ENCODE results near the gene RNASEH1.

Gene RNASEH1

DNA sequence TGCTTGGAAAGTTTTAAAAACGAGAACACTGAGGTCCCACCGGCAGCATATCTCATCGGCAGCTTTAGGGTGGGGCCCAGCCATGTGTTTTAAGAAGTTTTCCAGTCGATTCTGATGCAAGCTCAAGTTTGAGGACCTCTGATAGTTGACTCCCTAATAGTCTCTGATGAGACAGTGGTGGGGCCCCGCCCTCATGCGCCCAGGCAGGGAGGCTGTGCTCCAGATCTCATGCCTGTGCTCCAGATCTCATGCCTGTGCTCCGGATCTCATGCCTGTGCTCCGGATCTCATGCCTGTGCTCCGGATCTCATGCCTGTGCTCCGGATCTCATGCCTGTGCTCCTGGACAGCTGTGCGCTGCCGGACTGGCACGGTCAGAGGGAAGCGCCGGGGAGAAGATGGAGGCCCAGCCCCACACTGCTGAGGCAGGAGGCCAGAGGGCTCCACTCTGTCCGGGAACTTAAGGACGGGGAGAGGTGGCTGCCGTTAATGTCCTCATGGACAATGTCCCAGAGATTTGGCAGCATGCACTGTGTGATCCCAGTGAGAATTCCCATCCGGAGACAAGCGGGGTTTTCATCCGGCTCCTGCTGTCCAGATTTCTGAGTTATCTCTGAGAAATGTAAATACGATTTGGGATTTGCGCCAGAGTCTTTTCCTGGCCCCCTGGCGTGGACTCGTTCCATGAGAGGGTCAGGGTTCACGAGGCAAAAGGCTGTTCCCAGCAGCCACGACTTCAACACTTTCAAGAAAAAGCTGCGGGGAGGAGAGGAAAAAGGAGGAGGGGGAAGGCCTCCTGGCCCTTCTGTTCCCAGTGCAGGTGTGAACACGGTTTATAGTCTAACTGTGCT is 27.4 kb upstream of the RNASEH1 start:
- H4K20me1 ChIP-seq (ENCODE audit: control insufficient read depth, insufficient read depth, low read depth, low read length): 0 out of 2 replicates have a peak, but pooled peaks cover 5% of the 10 kb centered on the region
- TF ChIP-seq EZH2phosphoT487 (IDR thresholded peaks at IDR 0.05; ENCODE audit: borderline replicate concordance, low read length): no peak
- TF ChIP-seq, protein P1, sequence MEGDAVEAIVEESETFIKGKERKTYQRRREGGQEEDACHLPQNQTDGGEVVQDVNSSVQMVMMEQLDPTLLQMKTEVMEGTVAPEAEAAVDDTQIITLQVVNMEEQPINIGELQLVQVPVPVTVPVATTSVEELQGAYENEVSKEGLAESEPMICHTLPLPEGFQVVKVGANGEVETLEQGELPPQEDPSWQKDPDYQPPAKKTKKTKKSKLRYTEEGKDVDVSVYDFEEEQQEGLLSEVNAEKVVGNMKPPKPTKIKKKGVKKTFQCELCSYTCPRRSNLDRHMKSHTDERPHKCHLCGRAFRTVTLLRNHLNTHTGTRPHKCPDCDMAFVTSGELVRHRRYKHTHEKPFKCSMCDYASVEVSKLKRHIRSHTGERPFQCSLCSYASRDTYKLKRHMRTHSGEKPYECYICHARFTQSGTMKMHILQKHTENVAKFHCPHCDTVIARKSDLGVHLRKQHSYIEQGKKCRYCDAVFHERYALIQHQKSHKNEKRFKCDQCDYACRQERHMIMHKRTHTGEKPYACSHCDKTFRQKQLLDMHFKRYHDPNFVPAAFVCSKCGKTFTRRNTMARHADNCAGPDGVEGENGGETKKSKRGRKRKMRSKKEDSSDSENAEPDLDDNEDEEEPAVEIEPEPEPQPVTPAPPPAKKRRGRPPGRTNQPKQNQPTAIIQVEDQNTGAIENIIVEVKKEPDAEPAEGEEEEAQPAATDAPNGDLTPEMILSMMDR (IDR thresholded peaks at IDR 0.05; ENCODE audit: low read depth, low read length, poor library complexity, severe bottlenecking): no peak
- H3F3A ChIP-seq (ENCODE audit: control insufficient read depth, insufficient read depth): peaks cover 48% of the 10 kb centered on the region
- no peak overlapping the region for H3K4me3 ChIP-seq (ENCODE audit: low read length)
- no peaks in the 10 kb centered on the region for H3K27me3 ChIP-seq (ENCODE audit: control insufficient read depth, low read length)
- no peaks in the 10 kb centered on the region for H3K9me3 ChIP-seq (ENCODE audit: control insufficient read depth, insufficient read depth, low read length)
- no peak overlapping the region for H3K27ac ChIP-seq (ENCODE audit: low read depth, low read length)
- H3K36me3 ChIP-seq (ENCODE audit: control insufficient read depth, low read length): peaks cover 39% of the 10 kb centered on the region
- peaks cover 5% of the 10 kb centered on the region for H3K79me2 ChIP-seq (ENCODE audit: control insufficient read depth, low read length)
- H3K4me2 ChIP-seq (ENCODE audit: low read length): no peak overlapping the region
- no peaks in the 10 kb centered on the region for H3K4me1 ChIP-seq (ENCODE audit: control insufficient read depth, low read length)
- H3K9me2 ChIP-seq (replicated peaks; ENCODE audit: control insufficient read depth, low read length): no peaks in the 10 kb centered on the region

DNA sequence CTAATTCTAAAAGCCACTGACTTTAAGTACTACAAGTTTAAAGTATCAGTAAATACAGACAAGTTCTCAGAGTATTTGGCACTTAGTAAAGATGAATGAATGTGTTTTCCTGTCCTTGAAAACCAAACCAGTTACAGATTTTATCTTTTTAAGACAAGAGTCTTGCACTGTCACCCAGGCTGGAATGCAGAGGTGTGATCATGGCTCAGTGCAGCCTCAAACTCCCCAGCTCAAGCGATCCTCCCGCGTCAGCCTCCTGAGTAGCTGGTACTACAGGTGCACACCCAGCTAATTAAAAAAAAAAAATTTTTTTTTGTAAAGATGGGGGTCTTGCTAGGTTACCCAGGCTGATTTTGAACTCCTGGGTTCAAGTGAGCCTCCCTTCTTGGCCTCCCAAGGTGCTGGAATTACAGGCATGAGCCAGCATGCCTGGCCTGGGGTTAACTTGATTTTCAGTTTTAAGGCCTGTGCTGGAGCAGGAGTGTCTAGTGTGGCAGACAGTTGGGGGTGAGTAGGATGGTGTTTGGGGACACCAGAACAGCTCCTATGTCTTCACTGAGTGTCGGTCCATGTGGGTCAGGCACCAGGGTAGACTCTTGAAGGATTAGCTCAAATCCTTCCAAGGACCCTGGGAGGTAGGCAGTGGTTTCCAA is 26.6 kb upstream of the RNASEH1 start:
- no peaks in the 10 kb centered on the region for H3K27me3 ChIP-seq (ENCODE audit: control insufficient read depth, low read length)
- H3K9me3 ChIP-seq (ENCODE audit: control insufficient read depth, insufficient read depth, low read length): no peaks in the 10 kb centered on the region
- H3K9me2 ChIP-seq (replicated peaks; ENCODE audit: control insufficient read depth, low read length): no peaks in the 10 kb centered on the region
- no peak overlapping the region for H3K4me3 ChIP-seq (ENCODE audit: low read length)
- no peak overlapping the region for H3K4me2 ChIP-seq (ENCODE audit: low read length)
- TF ChIP-seq, protein P1 (IDR thresholded peaks at IDR 0.05; ENCODE audit: low read depth, low read length, poor library complexity, severe bottlenecking): no peak
- TF ChIP-seq EZH2phosphoT487 (IDR thresholded peaks at IDR 0.05; ENCODE audit: borderline replicate concordance, low read length): no peak
- H3K27ac ChIP-seq (ENCODE audit: low read depth, low read length): no peak overlapping the region
- H4K20me1 ChIP-seq (ENCODE audit: control insufficient read depth, insufficient read depth, low read depth, low read length): peaks cover 8% of the 10 kb centered on the region; the same call in 1 of the 2 replicates
- H3F3A ChIP-seq (ENCODE audit: control insufficient read depth, insufficient read depth): peaks cover 56% of the 10 kb centered on the region
- peaks cover 12% of the 10 kb centered on the region for H3K79me2 ChIP-seq (ENCODE audit: control insufficient read depth, low read length)
- peaks cover 47% of the 10 kb centered on the region for H3K36me3 ChIP-seq (ENCODE audit: control insufficient read depth, low read length)
- H3K4me1 ChIP-seq (ENCODE audit: control insufficient read depth, low read length): no peaks in the 10 kb centered on the region

DNA sequence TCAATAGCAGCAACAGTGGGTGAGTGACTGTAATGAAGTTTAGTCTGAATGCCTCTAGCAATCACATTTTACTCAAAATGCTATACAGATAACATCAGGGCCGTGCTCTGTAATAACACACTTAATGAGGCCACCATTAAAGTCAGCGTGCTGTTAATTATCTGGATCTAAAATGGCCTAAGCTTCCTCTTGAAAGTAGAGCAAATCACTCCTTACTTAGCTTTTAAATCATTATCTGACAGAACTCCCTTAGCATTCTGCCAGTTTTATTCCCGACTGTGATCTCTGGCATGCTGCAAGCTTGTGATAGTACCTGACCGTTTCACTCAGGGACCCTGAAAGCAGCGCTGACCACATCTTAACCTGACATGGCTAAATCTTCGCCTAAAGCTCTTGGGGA is 25.9 kb upstream of the RNASEH1 start:
- H3K4me3 ChIP-seq (ENCODE audit: low read length): no peak overlapping the region
- peaks cover 13% of the 10 kb centered on the region; the same call in 1 of the 2 replicates for H4K20me1 ChIP-seq (ENCODE audit: control insufficient read depth, insufficient read depth, low read depth, low read length)
- H3K4me2 ChIP-seq (ENCODE audit: low read length): no peak overlapping the region
- H3K9me2 ChIP-seq (replicated peaks; ENCODE audit: control insufficient read depth, low read length): no peaks in the 10 kb centered on the region
- H3K79me2 ChIP-seq (ENCODE audit: control insufficient read depth, low read length): peaks cover 19% of the 10 kb centered on the region
- no peaks in the 10 kb centered on the region for H3K9me3 ChIP-seq (ENCODE audit: control insufficient read depth, insufficient read depth, low read length)
- no peaks in the 10 kb centered on the region for H3K27me3 ChIP-seq (ENCODE audit: control insufficient read depth, low read length)
- H3K4me1 ChIP-seq (ENCODE audit: control insufficient read depth, low read length): peaks cover 5% of the 10 kb centered on the region
- TF ChIP-seq, protein P1 (IDR thresholded peaks at IDR 0.05; ENCODE audit: low read depth, low read length, poor library complexity, severe bottlenecking): no peak
- no peak for TF ChIP-seq EZH2phosphoT487 (IDR thresholded peaks at IDR 0.05; ENCODE audit: borderline replicate concordance, low read length)
- H3K27ac ChIP-seq (ENCODE audit: low read depth, low read length): no peak overlapping the region
- H3F3A ChIP-seq (ENCODE audit: control insufficient read depth, insufficient read depth): peaks cover 62% of the 10 kb centered on the region
- peaks cover 53% of the 10 kb centered on the region for H3K36me3 ChIP-seq (ENCODE audit: control insufficient read depth, low read length)

Data from DOHH2 (cell line).